ENCODE results near the gene RITA1.

The RITA1 gene

GRCh38 chr12:113158439-113159203 lies 26.9 kb upstream of the RITA1 start:
- TF ChIP-seq CTCF (IDR thresholded peaks at IDR 0.05): no peak

DNA sequence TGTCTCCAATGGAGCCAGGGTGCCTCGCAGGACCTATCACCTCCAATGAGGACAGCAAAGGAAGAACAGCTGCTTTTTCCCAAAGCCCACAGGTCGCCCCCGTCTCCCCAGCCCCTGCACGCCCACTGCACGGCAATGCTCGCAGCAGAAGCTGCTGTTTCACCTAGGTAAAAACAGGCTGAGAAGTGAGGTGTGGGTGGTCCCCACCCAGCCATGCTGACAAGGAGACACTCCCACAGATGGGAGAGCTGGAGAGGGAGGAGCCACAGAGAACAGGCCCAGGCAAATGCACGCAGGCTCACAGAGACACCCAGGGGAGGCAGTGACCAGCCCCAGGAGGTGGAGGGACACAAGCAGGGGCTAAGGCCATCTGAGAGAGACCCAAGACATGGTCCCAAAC lies 25.6 kb upstream of the RITA1 start:
- TF ChIP-seq CTCF (IDR thresholded peaks at IDR 0.05): no peak

GRCh38 chr12:113161415-113162016 lies 24.0 kb upstream of the RITA1 start:
- TF ChIP-seq CTCF (IDR thresholded peaks at IDR 0.05): no peak

DNA sequence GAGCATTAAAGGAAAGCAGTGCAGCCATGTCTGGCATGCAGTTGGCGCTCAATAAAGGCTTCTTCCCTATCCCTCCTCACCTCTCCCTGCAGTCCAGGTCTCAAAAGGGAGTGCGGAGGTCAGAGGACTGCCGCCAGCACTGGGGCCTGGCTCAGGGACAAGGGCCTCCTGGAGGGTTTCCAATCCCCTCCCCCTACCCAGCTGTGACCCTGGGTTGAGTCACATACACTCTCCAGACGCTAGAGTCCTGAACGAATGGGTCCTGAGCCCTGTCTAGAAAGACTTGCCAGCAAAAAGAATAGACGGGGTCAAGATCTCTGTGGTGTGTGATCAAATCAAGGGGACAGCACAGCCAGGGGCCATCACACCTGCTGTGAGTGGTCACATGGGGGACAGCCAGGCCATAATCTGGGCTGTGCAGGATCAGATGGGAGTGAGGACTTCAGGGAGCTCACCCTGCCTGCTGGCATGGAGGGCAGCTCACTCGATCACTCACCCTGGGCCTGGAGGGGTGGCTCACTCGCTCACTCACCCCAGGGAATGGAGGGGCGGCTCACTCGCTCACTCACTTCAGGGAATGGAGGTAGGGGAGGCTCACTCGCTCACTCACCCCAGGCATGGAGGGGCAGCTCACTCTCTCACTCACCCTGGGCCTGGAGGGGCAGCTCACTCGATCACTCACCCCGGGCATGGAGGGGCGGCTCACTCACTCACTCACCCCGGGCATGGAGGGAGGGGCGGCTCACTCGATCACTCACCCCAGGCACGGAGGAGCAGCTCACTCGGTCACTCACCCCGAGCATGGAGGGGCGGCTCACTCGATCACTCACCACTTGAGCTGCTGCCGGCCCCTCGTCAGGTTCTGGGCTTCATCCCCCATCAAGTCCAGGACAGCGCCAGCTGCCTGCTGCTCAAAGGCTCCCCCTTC lies 23.2 kb upstream of the RITA1 start:
- TF ChIP-seq CTCF (IDR thresholded peaks at IDR 0.05): no peak

DNA sequence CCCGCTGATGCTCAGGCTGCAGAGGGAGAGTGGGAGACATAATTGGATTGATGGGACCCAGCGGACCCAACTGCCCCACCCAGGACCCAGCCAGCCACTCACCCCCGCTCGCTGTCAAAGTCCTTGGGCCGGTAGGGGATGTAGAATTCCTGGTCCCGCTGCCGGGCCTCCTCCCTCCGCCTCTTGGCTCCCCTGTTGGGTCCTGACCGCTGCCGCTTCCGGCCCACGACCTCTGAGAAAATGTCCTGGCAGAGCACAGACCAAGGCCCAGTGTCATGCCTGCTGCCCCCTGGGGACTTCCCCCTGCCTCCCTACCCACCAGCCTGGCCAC lies 22.5 kb upstream of the RITA1 start:
- TF ChIP-seq CTCF (IDR thresholded peaks at IDR 0.05): no peak

DNA sequence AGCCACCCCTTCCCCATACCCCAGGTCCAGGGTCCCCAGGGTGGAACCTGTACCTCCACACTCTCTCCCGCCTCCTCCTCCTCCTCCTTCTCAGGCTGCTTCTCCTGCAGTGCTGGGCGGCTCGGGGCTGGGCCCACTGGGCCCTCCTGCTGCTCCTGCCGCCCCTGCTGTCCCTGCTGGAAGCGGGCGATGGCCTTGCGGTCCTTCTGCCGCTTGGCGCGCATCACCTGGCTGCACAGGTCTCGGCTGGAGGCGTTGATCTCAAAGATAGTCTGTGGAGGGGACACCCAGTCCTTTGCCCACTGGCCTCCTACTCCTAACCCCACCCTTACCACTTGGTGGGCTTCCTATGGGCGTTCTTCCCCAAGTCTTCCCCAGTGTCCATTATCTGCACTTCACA lies 21.5 kb upstream of the RITA1 start:
- TF ChIP-seq CTCF (IDR thresholded peaks at IDR 0.05): no peak

DNA sequence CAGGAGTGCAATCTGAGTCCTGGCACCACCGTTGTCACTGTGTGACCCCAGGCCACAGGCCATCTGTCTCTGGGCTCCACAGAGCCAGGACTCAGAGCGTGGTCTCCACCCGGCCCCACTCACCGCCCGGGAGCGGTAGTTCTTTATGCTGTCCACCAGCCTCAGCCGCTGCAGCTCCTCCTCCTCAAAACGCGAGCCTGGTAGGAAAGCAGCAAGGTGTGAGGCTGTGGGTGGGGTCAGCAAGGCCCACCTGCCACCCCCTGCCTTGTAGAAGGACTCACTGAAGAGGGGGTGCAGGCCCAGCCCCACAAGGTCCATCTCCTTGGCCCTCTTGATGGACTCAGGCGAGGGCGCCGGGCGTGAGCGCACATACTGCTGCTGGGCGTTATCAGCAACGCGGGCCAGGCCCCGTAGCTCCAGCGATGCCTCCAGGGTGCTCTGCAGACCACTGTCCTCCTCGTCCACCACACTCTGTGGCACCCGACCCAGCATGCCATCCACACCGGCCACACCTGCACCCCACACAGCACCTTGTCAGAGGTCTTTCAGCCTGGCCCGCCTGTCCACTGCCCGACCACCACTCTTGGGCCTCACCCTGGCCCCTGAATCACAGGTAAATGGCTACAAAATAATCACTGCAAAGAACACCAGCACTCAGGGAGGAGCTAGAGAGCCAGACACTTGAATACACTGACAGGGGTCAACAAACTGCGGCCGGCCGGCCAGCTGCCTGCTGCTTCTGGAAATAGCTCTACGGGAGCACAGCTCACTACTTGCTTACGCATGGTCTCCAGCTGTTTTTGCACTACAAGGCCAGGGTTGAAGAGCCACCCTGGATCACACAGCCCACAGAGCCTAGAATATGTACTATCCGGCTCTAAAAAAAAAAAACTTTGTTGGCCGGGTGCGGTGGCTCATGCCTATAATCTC lies 19.7 kb upstream of the RITA1 start:
- no peak for TF ChIP-seq CTCF (IDR thresholded peaks at IDR 0.05)
